ENCODE results near the gene TRABD2B.

DNA sequence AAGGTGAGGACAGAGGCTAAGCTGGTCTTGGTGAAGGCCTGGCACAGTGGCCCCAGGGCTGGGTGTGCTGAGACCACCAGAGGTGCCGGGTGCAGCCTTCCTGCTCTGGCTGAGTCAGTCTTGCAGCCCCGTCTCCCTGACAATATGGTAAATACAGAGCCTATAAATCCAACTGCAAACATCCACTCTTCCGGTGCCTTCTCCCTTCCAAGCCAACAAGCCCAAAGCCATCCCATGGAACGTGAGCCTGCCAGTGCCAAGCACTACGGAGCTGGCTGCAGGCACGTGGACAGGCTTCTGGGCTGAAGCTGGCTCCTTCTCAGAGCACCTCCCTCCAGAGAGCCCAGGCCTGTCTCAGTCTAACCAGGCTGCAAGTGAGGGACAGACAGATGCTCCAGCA lies 70.0 kb downstream of the TRABD2B start:
- TF ChIP-seq POLR2A (IDR thresholded peaks at IDR 0.05) (no peak), POLR2AphosphoS5 (IDR thresholded peaks at IDR 0.05) (no peak)
